K562 (cell line): ENCODE measurements around the gene TTLL9. TPM values are rescaled to one million over a fixed set of nuclear protein-coding genes. Genes with fewer than 3 reads are reported as not detected.
A peak's percentile ranks its signal among the peaks of the same experiment; 100 is the strongest.

Experiments used
- BCLAF1 ChIP-seq, 2 experiments: fragments of 450-650 bp in 1 of 2; IDR thresholded peaks; 2 replicates each; pipeline ENCODE4 v1.6.1; 2011 to 2017; ENCODE audit warnings: low read depth in 2 of 2, antibody characterized with exemption in 1 of 2, borderline replicate concordance in 1 of 2, low read length in 1 of 2, mild to moderate bottlenecking in 1 of 2, mixed read lengths in 1 of 2; ENCODE audit not compliant: control insufficient read depth in 1 of 2
- BHLHE40 ChIP-seq: IDR thresholded peaks from 2 replicates; pipeline ENCODE4 v1.6.1; 2011; ENCODE audit warnings: low read length, improper control_type of control experiment
- E2F8 ChIP-seq: fragments of 450-650 bp; IDR thresholded peaks from 2 replicates; pipeline ENCODE4 v1.7.1; 2018; ENCODE audit warnings: mild to moderate bottlenecking, low read depth; ENCODE audit not compliant: partially characterized antibody
- FOXJ2 ChIP-seq: fragments of 200-800 bp; sonication (Bioruptor generic); IDR thresholded peaks from 2 replicates; pipeline ENCODE4 v1.6.1; 2016; ENCODE audit warnings: missing genetic modification characterization, missing compliant biosample characterization
- HMBOX1 ChIP-seq: sonication (generic); IDR thresholded peaks from 2 replicates; pipeline ENCODE4 v1.6.1; 2016
- HMG20B ChIP-seq: fragments of 250-450 bp; sonication (Bioruptor Pico); IDR thresholded peaks from 2 replicates; pipeline ENCODE4 v1.5.0; 2021; ENCODE audit warnings: mild to moderate bottlenecking
- HNRNPH1 ChIP-seq: fragments of 200-400 bp; formaldehyde crosslinking; optimal IDR thresholded peaks from 2 replicates; pipeline ENCODE3; 2017; ENCODE audit warnings: low read depth, mild to moderate bottlenecking, low read length, moderate library complexity
- MXD1 ChIP-seq: fragments of 250-450 bp; sonication (Bioruptor Pico); IDR thresholded peaks from 2 replicates; pipeline ENCODE4 v1.8.0; 2021; ENCODE audit warnings: borderline replicate concordance, mild to moderate bottlenecking, moderate library complexity; ENCODE audit not compliant: poor library complexity, severe bottlenecking
- MYC ChIP-seq, 2 experiments: fragments of 250-450 bp in 1 of 2; sonication (Bioruptor Pico) in 1 of 2; IDR thresholded peaks; 2 replicates each; pipeline versions ENCODE4 v1.5.1 to v1.6.1; 2012 to 2021; ENCODE audit warnings: low read depth in 2 of 2, borderline replicate concordance in 1 of 2, improper control_type of control experiment in 1 of 2, low read length in 1 of 2, mild to moderate bottlenecking in 1 of 2, moderate library complexity in 1 of 2
- NFE2 ChIP-seq: IDR thresholded peaks from 2 replicates; pipeline ENCODE4 v1.6.1; 2014; ENCODE audit warnings: antibody characterized with exemption, low read depth
- POLR2B ChIP-seq: fragments of 450-650 bp; IDR thresholded peaks from 2 replicates; pipeline ENCODE4 v1.6.1; 2018; ENCODE audit warnings: low read depth; ENCODE audit not compliant: partially characterized antibody
- TFAP4 ChIP-seq: sonication (generic); formaldehyde crosslinking; IDR thresholded peaks from 2 replicates; pipeline ENCODE4 v1.8.0; 2022; ENCODE audit warnings: missing genetic modification reagents, mild to moderate bottlenecking, moderate library complexity, borderline replicate concordance
- THAP7 ChIP-seq: fragments of 250-450 bp; sonication (Bioruptor Pico); IDR thresholded peaks from 2 replicates; pipeline ENCODE4 v1.5.0; 2021
- ZBED1 ChIP-seq: IDR thresholded peaks from 2 replicates; pipeline ENCODE4 v1.6.1; 2014
- ZNF263 ChIP-seq: sonication (generic); formaldehyde crosslinking; IDR thresholded peaks from 2 replicates; pipeline ENCODE4 v1.8.0; 2022; ENCODE audit warnings: mild to moderate bottlenecking, missing genetic modification reagents, borderline replicate concordance
- polyA plus RNA-seq, 8 experiments: library from polyadenylated mRNA; depleted of rRNA in 4 of 8; stranded (reverse) in 5 of 8; unstranded in 3 of 8; fragments of >200 nt; fragmentation: Nextera tagmentation in 2 of 8; fragmentation: Illumina TruSeq in 1 of 8; extraction: Ambion mirVana in 2 of 8; extraction: Trizol in 1 of 8; gene quantifications; 2 replicates each; pipeline versions ENCODE4 v1.2.1 to v1.2.3, GENCODE V29; 2011 to 2014; ENCODE audit warnings: inconsistent platforms in 1 of 8, missing spikeins in 1 of 8
- total RNA-seq, 7 experiments: library from RNA; depleted of rRNA in 6 of 7; stranded (reverse); fragments of >200 nt in 6 of 7; fragmentation: Illumina TruSeq in 2 of 7; extraction: Trizol in 2 of 7; gene quantifications; 2 replicates each; pipeline versions ENCODE4 v1.2.1 to v1.2.3, GENCODE V29; 2011 to 2021; ENCODE audit warnings: low replicate concordance in 1 of 7

The TTLL9 gene
- total and polyA plus RNA-seq, 9 of the 15 experiments (the other 6 are each of a cell fraction or from before 2014, with no cell fraction given): 0.06 to 0.07 TPM; not detected in 7

- no peak for TF ChIP-seq BCLAF1 (IDR thresholded peaks at IDR 0.05; ENCODE audit: borderline replicate concordance in 1 of 2, control insufficient read depth in 1 of 2, low read depth in 2 of 2, low read length in 1 of 2)
- peak; percentile 96 for TF ChIP-seq FOXJ2 (tag)
- no peak for TF ChIP-seq HMG20B (CRISPR knock-in tag)
- TF ChIP-seq BHLHE40: peak; percentile 84
- TF ChIP-seq HNRNPH1: no peak
- peak; percentile 31 for TF ChIP-seq POLR2B
- TF ChIP-seq MYC (IDR thresholded peaks at IDR 0.05; ENCODE audit: low read depth, low read length): peak; percentile 53
- TF ChIP-seq MYC (CRISPR knock-in tag; IDR thresholded peaks at IDR 0.05; ENCODE audit: borderline replicate concordance, low read depth): no peak
- peak; percentile 93 for TF ChIP-seq HMBOX1
- no peak for TF ChIP-seq THAP7 (CRISPR knock-in tag)
- no peak for TF ChIP-seq ZNF263 (CRISPR knock-in tag)
- peak; percentile 63; the same call in 1 of the 2 replicates for TF ChIP-seq TFAP4 (CRISPR knock-in tag)
- TF ChIP-seq E2F8: no peak
- peak; percentile 85 for TF ChIP-seq MXD1 (CRISPR knock-in tag)
- no peak for TF ChIP-seq NFE2
- TF ChIP-seq ZBED1: peak; percentile 99
These were observed 8.9 kb downstream of the TTLL9 start (continued) for GRCh38 chr20:31879143-31879987.
